MM.1S (cell line): ENCODE results near the gene CC2D2A.

Experiments used
- CTCF ChIP-seq: fragments of 300-600 bp; sonication (generic); IDR thresholded peaks from 2 replicates; pipeline ENCODE4 v1.5.1; 2016; ENCODE audit warnings: antibody characterized with exemption, low read length, mixed read lengths
- EZH2 ChIP-seq: fragments of 300-600 bp; sonication (generic); optimal IDR thresholded peaks from 2 replicates; pipeline ENCODE3; 2017; ENCODE audit warnings: low read depth, mild to moderate bottlenecking, antibody characterized with exemption, low read length, mixed read lengths

- TF ChIP-seq CTCF = no peak
- no peak for TF ChIP-seq EZH2
Observed at GRCh38 chr4:15521442-15522039, 51.9 kb downstream of the CC2D2A start.
